NCI-H1092 (cell line): ENCODE data around the gene COL28A1.

Experiments
- DNase-seq: peaks from one replicate; lab custom pipeline; 2025; lab: John Stamatoyannopoulos, UW

Gene COL28A1

GRCh38 chr7:7330997-7331396 lies 204.7 kb downstream of the COL28A1 start:
- no peak for DNase-seq

DNA sequence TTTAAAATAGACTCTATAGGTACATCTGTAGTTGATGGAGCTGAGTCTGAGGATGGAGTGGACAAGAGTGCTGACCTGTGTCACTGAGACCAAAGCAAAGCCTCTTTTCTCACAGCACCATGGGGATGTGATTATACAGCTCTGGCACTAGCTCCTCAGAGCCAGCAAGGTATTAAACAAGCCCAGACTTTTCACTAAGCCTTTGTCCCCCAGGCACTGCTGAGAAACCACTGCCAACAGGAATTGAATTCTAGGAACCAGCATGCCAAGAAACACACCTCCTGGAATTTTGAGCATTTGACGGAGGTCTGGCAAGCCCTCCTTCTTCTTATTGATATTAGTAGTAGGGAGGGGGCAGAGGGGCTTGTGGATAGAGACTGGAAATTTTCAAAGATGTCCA lies 206.3 kb downstream of the COL28A1 start:
- DNase-seq: no peak

DNA sequence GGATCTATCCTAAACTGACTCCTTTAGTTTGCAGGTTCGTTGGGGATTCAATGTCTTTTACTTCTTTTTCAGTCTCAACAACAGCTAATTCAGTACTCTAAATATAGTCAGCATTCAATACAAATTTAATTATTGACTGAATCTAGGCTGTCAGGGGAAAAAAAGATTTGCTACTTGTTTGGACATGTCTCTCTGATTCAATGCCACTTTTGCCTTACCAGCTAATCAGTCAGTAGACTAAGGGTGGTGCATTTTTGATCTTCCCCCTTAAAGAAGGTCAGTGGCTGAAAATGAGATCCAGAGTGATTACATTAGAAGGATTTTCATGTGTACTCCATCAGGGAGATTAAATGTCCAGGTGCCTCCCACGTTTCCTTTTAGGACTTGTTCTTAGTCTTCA lies 208.2 kb downstream of the COL28A1 start:
- DNase-seq: no peak

- DNase-seq: no peak
Measured at GRCh38 chr7:7324698-7325097, 211.0 kb downstream of the COL28A1 start.

GRCh38 chr7:7323921-7324320 lies 211.8 kb downstream of the COL28A1 start:
- DNase-seq: no peak

- peak; percentile 53 for DNase-seq
Measured at GRCh38 chr7:7323352-7323751, 212.3 kb downstream of the COL28A1 start.

DNA sequence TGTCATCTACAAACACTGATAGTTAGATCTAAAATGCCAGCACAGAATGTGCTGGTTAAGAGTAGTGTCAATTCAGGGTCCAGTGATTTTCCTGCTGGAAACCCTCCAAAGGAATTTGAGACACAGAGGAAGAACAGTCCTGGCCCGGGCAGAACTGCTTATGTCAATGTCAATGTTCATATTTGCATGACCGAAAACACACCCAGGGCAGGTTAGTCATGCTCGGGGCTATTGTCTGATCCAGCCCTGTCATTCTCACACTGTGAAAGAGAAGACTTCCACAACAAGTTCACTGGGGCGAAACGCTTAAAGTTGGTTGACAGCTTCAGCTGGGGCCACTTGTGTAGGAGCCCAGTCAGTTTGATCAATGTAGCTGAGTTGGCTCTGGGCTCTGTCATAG lies 214.0 kb downstream of the COL28A1 start:
- no peak for DNase-seq

DNA sequence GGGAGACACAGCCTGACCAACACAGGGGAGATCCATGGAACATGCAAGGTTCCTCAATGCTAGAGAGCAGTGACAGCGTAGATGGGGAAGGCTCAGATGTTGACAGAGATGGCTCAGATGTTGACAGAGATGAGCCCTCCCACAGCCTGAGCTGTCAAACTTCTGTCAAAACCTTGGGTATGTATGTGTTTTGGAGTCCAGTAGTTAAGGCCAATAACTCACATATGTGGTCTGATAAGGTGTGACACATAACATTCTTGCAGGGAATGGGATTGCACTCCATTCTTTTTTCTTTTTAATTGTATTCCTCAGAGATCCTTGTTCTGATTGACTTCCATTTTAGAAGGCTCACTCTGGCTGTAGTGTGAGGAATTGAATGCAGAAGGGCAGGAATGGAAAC lies 217.1 kb downstream of the COL28A1 start:
- DNase-seq: no peak

- DNase-seq: no peak
Measured at GRCh38 chr7:7317850-7318249, 217.8 kb downstream of the COL28A1 start.

- DNase-seq: no peak
Measured at GRCh38 chr7:7315851-7316250, 219.8 kb downstream of the COL28A1 start.

DNA sequence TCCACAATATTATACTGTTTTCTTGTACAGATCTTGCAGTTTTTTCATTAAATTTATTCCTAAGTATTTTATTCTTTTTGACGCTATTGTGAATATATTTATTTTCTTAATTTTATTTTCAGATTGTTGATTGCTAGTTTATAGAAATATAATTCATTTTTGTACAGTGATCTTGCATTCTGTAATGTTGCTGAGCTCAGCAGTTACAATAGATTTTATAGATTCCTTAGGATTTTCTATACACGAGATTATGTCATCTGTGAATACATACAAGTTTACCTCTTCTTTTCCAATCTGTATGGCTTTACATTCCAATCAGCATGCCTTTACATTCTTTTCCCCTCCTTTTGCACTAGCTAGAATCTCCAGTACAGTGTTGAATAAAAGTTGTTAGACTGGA lies 223.3 kb downstream of the COL28A1 start:
- DNase-seq: no peak

DNA sequence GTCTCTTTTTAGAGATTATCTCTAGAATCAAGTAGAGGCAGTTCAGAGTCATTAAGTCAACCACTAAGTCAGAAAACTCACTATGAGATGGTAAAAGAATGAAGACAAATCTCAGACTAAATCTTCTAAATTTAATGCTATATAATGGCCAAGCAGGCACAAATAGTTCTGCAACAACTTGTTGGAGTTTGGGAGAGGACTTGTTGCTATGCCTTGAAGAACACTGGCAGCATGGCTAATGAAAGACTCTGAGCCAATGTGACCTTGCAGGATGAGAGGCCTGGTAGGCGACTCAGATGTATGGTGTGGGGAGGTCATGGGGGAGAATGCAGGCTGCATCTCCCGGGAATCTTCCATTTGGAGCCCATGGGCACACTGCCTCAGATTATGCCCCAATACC lies 224.7 kb downstream of the COL28A1 start:
- DNase-seq: no peak

- DNase-seq: no peak
Measured at GRCh38 chr7:7309203-7309602, 226.5 kb downstream of the COL28A1 start.
